HL-60 (cell line): ENCODE data around the gene TK2.

Experiments used
- GABPA ChIP-seq: IDR thresholded peaks from 2 replicates; pipeline ENCODE4 v1.6.1; 2012; ENCODE audit warnings: low read depth
- POLR2AphosphoS5 ChIP-seq: IDR thresholded peaks from 2 replicates; pipeline ENCODE4 v1.6.1; 2012; ENCODE audit warnings: low read depth
- REST ChIP-seq: IDR thresholded peaks from 2 replicates; pipeline ENCODE4 v1.6.1; 2012; ENCODE audit warnings: low read depth; ENCODE audit not compliant: insufficient replicate concordance
- SPI1 ChIP-seq: IDR thresholded peaks from 2 replicates; pipeline ENCODE4 v1.6.1; 2012; ENCODE audit warnings: low read depth, mild to moderate bottlenecking, borderline replicate concordance
- TF ChIP-seq, protein P1 (sequence below): IDR thresholded peaks from one replicate; pipeline ENCODE4 v1.5.1; 2011; ENCODE audit warnings: low read length, control low read depth, inconsistent platforms; ENCODE audit not compliant: insufficient read depth

DNA sequence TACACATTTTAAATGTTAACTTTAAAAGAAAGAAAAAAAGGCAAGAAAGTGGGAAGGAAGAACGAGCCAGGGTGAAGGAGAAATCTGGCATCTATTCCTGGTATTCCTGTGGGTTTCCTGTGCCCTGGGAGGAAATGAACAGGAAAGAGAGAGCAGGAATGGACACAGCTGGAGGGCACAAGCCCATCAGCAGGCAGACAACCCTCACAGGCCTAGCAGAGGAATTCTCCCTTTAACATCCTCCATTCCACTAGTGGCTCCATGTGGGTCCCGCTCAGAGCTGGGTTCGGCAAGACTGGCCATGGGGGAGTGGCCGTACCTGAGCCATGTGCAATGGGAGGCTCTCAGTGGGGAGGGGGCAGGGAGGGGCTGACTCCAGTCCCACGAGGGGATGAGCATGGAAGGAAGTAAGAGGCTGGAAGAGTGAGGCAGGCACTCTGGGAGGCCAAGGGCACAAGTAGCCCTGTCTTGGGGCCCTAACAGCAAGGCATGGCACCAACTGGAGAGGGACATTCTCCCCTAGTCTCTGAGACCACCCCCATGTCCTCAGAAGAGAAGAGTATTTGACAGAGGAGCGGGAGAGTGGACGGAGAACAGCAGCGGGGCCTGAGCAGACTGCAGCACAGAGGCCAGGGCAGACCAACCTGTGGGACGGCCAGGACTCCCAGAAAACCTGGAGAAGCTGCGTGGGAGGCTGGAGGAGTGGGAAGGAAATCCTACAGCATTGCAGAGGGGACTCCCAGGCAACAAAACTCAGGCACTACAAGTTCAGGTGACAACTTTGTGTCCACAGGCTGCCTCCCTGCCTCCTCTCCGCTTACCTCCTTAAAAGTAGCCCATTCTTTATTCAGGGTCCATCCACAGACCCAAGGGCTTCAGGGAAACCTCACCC, 30.2 kb downstream of the TK2 start:
- TF ChIP-seq, protein P1, sequence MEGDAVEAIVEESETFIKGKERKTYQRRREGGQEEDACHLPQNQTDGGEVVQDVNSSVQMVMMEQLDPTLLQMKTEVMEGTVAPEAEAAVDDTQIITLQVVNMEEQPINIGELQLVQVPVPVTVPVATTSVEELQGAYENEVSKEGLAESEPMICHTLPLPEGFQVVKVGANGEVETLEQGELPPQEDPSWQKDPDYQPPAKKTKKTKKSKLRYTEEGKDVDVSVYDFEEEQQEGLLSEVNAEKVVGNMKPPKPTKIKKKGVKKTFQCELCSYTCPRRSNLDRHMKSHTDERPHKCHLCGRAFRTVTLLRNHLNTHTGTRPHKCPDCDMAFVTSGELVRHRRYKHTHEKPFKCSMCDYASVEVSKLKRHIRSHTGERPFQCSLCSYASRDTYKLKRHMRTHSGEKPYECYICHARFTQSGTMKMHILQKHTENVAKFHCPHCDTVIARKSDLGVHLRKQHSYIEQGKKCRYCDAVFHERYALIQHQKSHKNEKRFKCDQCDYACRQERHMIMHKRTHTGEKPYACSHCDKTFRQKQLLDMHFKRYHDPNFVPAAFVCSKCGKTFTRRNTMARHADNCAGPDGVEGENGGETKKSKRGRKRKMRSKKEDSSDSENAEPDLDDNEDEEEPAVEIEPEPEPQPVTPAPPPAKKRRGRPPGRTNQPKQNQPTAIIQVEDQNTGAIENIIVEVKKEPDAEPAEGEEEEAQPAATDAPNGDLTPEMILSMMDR, result no peak
- TF ChIP-seq REST (no peak), GABPA (no peak), POLR2AphosphoS5 (no peak), SPI1 (no peak)
